Muscle of arm (tissue), 12 donors: ENCODE results near the gene EHMT1. TPM values are rescaled to one million over a fixed set of nuclear protein-coding genes. Genes with fewer than 3 reads are reported as not detected.

Experiments
- DNase-seq: peaks from one replicate; pipeline ENCODE4 v3.0.0-alpha.2; 2013
- polyA plus RNA-seq, 12 donors: library from polyadenylated mRNA; unstranded; fragments of 120-200 nt; gene quantifications; one replicate each; pipeline ENCODE4 v1.2.1, GENCODE V29; 2013; ENCODE audit not compliant: insufficient read length in 12 of 12

EHMT1 gene
- polyA plus RNA-seq, 12 donors = 36.6 to 71.7 (median 43.4) TPM; not detected in 1

DNA sequence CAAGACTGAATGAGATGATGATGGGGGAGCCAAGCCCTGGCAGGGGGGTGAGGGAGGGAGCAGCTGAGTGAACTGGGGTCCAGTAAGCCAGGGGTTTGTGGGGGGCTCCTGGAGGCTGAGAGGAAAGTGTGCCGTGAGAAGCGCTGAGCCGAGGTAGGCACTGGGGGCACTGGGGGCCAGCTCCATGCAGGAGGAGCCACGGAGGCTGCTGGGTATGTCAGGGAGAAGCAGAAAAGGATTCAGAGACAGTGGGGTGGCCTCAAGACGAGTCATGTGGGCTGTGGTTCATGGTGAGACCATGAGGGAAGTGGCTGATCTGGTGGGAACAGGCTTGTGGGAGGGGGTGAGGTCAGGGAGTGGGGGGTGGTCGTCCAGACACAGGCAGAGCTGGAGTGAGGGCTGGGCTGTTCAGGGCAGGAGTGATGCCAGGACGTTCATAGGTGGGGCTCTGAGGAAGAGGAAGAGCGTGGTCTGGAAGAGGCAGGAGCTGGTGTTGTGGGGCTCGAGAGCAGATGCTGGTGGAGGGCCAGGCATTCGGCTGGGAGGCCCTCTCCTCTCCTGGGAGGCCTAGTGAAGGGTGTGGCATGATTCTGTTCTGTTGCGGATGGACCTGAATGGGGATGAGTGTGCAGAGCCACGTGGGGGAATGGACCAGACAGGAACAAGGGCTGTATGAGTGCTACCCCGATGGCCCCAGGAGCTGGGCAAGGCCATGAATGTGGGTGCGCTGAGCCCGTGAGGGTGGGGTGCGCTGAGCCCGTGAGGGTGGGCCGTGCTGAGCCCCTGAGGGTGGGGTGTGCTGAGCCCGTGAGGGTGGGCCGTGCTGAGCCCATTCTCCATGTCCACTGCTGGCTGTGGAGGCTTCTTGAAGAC is 166.1 kb downstream of the EHMT1 start:
- DNase-seq = no peak

DNA sequence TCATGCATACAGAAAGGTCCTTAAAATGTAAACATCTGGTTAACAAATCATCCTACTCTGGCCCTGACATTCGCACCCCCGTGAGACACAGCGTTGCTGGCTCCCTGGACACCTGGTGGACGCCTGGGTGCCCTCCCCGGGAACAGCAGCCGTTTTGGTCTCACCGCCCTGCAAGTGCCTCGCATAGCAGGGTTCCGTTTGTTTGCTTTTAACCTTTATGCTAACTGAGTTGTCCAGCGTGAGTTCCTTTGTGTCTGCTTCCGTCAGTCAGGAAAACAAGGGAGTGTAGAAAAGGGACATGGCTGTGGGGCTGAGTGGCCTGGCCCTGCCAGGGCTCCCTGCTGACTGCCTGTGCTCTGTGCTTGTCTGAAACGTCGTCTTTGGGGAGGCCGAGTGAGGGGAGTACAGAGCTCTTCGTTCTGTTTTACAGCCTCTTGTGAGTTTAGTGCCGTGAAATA is 166.9 kb downstream of the EHMT1 start:
- DNase-seq = no peak

- no peak for DNase-seq
Observed at GRCh38 chr9:137786511-137786920, 167.7 kb downstream of the EHMT1 start.

GRCh38 chr9:137787381-137787780 is 168.6 kb downstream of the EHMT1 start:
- DNase-seq = no peak

GRCh38 chr9:137787786-137788505 is 169.1 kb downstream of the EHMT1 start:
- no peak for DNase-seq

DNA sequence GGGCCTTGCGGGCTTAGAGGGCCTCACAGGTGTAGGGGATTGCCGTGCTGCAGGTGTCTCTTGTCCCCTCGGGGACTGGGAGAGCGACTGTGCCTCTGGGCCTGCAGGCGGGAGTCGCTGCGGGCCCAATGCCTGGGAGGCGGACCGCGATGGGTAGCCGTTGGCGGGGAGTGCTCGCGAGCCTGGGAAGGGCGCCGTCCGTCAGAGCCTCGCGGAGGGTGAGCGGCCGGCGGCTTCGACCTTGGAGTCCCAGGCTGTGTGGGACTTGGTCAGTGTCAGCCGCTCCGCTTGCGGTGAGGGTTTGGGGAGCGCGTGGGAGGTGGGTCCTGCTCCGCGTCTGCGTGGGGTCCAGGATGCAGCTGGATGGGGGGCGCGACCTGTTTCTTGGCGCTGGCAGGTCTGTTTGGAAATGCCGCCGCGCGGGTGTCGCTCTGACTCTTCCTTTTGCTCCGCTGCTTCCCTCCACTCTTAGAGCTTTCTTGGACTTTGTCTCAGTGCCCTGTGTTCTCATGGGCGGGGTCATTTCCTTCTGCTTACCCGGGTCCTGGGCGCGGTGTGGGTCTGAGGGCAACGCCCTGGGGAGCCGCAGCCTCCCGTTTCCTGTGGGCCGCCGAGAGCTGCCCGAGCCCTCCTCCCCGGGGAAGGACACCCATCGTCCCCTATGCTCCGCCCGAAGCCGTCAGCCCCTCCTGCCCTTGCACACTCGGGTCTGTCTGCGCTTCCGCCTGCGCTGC is 169.9 kb downstream of the EHMT1 start:
- no peak for DNase-seq

DNA sequence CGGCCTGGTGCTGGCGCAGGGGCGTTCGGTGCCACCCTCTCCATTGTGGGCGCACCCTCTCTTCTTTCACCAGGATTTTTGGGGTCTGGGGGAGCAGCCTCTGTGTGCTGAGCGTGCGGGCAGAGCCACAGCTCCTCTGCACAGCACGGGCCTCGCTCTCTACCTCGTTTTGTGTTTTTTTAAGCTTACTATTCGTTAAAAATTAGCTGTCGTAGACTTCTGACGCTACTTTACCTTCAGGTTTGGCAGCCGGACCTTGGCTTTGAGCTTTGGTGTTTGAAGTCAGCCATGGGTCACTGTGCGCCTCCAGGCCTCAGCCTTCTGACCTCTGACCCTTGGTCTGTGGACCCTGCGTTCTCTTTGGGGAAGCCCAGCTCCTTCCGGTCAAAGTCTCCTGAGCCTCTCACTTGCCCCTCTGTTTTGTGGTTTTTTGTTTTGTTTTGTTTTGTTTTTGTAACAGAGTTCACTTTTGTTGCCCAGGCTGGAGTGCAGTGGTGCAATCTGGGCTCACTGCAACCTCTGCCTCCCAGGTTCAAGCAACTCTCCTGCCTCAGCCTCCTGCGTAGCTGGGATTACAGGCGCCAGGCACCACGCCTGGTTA is 170.6 kb downstream of the EHMT1 start:
- DNase-seq = no peak

GRCh38 chr9:137791947-137792346 is 173.1 kb downstream of the EHMT1 start:
- DNase-seq = no peak

- no peak for DNase-seq
Observed at GRCh38 chr9:137793196-137793841, 174.5 kb downstream of the EHMT1 start.

DNA sequence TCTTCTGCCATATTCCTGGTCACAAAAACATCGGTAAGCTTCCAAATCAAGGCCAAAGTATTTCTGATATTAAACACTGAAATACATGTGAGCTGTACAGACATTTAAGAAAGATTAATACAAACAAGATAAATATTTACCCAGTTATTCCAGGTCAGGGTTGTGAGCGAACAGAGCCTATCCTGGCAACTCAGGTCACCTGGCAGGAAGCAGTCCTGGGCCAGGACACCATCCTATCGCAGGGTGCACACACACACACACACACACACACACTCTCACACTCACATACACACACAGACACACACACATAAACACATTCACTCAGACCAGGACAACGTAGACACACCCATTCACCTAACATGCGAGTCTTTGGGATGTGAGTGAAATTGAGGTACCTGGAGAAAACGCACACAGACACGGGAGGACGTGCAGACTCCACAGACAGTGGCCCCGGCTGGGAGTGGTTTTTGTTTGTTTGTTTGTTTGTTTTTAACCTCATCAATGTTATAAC is 176.4 kb downstream of the EHMT1 start:
- DNase-seq = no peak

- DNase-seq = no peak
Observed at GRCh38 chr9:137797206-137798120, 178.7 kb downstream of the EHMT1 start.

GRCh38 chr9:137798142-137798541 is 179.3 kb downstream of the EHMT1 start:
- DNase-seq = no peak

- no peak for DNase-seq
Observed at GRCh38 chr9:137798901-137799629, 180.3 kb downstream of the EHMT1 start.

DNA sequence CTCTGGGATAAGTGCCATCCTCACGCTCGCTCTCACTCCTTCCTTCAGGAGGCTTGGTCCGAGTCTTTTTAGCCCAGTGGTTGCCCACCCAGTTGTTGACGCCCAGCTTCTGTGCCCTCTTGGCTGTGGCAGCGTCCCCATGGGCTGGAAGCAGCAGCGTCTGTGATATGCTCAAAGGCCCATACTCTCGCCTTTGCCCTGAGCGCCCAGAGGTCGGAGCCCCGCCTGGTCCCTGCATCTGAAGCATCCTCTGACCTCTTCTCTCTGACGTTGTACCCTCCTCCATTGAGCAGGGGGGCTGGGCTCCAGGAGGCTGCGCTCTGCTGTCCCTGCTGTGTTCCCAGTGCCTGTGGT is 180.8 kb downstream of the EHMT1 start:
- no peak for DNase-seq

DNA sequence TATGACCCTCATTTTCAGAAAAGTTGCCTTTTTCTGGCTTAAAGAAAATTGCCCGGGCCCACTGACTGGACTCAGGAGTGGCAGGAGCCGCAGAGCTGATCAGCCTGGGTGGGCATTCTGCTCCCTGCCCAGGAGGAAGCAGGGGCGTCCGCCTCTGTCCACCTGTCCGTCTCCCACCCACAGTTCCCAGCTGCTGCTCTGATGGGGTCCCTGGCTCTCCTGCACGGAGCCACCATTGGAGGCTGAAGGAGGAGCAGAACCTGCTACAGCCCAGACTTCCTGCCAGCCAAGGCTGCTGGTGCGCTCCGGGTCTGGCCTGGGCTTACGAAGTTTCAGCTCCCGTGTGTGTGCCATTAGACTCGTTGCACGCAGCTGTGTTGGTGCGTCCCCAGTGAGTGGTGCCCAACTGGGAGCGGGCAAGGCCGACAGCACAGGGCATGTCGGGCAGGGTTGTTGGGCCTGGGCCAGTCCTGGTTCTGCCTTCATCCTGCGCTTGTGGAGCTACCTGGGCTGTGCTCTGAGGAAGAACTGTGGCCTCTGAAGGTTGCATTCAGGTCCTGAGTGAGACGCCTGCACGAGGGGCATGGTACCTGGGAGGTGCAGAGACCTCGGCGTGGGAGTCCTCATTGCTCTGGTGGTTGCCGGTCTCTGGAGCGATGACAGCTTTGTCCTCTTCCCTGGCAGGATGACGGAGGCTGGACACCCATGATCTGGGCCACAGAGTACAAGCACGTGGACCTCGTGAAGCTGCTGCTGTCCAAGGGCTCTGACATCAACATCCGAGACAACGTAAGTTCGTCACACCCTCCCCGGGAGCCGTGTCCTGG is 181.6 kb downstream of the EHMT1 start:
- DNase-seq = no peak

- no peak for DNase-seq
Observed at GRCh38 chr9:137801023-137801319, 182.2 kb downstream of the EHMT1 start.

- no peak for DNase-seq
Observed at GRCh38 chr9:137802021-137802420, 183.2 kb downstream of the EHMT1 start.

DNA sequence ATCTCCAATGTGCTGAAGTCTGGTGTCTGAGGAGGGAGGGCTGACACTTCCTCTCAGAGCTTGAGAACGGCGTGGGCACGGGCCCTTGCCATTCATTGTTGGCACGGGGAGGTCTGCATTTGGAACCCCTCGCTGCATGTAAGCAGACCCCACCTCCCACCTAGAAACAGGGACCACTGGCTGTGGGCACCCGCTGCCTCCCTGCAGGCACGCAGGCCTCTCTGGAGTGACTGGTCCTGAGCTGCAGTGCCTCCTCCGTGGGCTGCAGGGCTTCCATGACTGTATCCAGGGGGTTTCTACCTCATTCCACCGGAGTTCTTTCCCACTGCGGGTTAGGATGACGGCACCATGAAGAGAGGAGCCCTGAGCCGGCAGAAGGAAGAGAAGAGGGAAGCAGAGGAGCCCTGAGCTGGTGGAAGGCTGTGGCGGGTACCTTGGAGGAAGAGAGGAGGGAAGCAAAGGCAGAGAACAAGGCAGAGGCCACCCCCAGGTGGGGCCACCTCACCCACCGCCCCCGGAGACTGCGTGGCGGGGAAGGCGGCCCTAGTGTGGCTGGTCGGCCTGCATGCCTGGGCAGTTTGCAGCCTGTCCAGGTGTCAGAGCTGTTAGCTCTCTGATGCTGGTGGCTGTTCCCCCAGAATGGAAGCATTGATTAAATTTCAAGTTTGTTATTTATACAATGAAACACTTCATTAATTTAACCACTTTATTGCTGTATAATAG is 183.9 kb downstream of the EHMT1 start:
- DNase-seq = no peak
